Activated naive CD4-positive, alpha-beta T cell treated with anti-CD3 and anti-CD28 coated beads, Interleukin-2, amount 10 ng/mL, durations not matched to agents 7 days and 5 days (primary cell): ENCODE results near the gene TSBP1.
"Not testable (repeated sequence)": the region's sequence is repeated elsewhere in the genome, so short reads cannot be mapped to it uniquely, and the experiment has no call there.

Source experiments
- CTCF ChIA-PET: fragments of 350-600 bp; sonication (Branson Sonifier 250); formaldehyde crosslinking; loops from one replicate; lab custom pipeline; 2021; ENCODE audit warnings: antibody characterized with exemption; lab: Charles Lee
- DNase-seq: peaks from one replicate; pipeline ENCODE4 v3.0.0-alpha.2; 2020
- H3K27ac Mint-ChIP-seq: one replicate; pipeline ENCODE4 v1.8.0; 2021; ENCODE audit warnings: mild to moderate bottlenecking, moderate library complexity, mixed read lengths
- H3K27me3 Mint-ChIP-seq: one replicate; pipeline ENCODE4 v1.8.0; 2021; ENCODE audit warnings: mild to moderate bottlenecking, mixed read lengths
- H3K36me3 Mint-ChIP-seq: one replicate; pipeline ENCODE4 v1.8.0; 2021; ENCODE audit warnings: mixed read lengths
- H3K4me1 Mint-ChIP-seq: one replicate; pipeline ENCODE4 v1.8.0; 2021; ENCODE audit warnings: mixed read lengths
- H3K4me3 Mint-ChIP-seq: one replicate; pipeline ENCODE4 v1.8.0; 2021; ENCODE audit warnings: mild to moderate bottlenecking, moderate library complexity, mixed read lengths
- H3K9me3 Mint-ChIP-seq: one replicate; pipeline ENCODE4 v1.8.0; 2021; ENCODE audit warnings: mixed read lengths

Gene TSBP1

DNA sequence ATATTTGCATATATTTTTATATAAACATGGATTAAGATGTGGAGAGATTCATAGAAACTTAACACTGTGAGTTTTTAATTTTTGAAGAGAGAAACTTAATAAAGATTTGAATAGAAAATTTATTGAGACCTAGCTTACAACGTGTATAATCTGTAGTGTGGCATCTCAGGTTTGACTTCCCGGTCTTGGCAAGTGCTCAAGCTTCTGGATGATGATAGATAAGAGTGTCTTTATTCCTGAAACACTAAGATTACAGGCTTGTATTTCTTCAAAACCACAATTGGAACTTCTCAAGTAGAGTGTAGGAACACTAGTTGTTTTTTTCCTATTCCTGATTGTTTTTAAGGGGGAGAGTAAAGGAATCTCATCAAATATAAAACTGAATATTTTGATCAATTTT is 83.3 kb downstream of the TSBP1 start:
- H3K27me3 Mint-ChIP-seq = peaks cover 39% of the 10 kb centered on the region
- no peaks in the 10 kb centered on the region for H3K4me1 Mint-ChIP-seq
- no peaks in the 10 kb centered on the region for H3K9me3 Mint-ChIP-seq
- DNase-seq = no peak
- no peaks in the 10 kb centered on the region for H3K36me3 Mint-ChIP-seq
- H3K27ac Mint-ChIP-seq = no peak overlapping the region
- CTCF ChIA-PET = no interaction called here
- H3K4me3 Mint-ChIP-seq = no peak overlapping the region

GRCh38 chr6:32273801-32274577 is 97.7 kb downstream of the TSBP1 start:
- H3K36me3 Mint-ChIP-seq, H3K4me3 Mint-ChIP-seq, DNase-seq, H3K27ac Mint-ChIP-seq, H3K9me3 Mint-ChIP-seq, CTCF ChIA-PET: not testable (repeated sequence)
- Mint-ChIP-seq H3K27me3 (peaks cover 19% of the 10 kb centered on the region), H3K4me1 (peaks cover 30% of the 10 kb centered on the region)

DNA sequence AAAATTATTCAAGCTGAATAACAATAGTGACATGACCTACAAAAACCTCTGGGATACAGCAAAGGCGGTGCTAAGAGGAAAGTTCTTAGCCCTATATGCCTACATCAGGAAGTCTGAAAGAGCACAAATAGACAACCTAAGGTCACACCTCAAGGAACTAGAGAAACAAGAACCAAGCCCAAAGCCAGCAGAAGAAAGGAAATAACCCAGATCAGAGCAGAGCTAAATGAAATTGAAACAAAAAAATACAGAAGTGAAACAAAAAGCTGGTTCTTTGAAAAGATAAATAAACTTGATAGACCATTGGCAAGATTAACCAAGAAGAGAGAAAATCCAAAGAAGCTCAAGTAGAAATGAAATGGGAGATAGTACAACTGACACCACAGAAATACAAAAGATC is 100.3 kb downstream of the TSBP1 start:
- Mint-ChIP-seq H3K27me3 (peaks cover 23% of the 10 kb centered on the region), H3K9me3 (peaks cover 2% of the 10 kb centered on the region), H3K36me3 (peaks cover 9% of the 10 kb centered on the region), H3K4me3 (peak overlapping the region; percentile 4), H3K4me1 (peaks cover 30% of the 10 kb centered on the region), H3K27ac (peak overlapping the region; percentile 74)
- no peak for DNase-seq
- CTCF ChIA-PET = interaction anchor here (0.8 kb wide), 1 partner anchor 17 kb away, joined by 10 read pairs; no protein-coding TSS in a partner anchor

DNA sequence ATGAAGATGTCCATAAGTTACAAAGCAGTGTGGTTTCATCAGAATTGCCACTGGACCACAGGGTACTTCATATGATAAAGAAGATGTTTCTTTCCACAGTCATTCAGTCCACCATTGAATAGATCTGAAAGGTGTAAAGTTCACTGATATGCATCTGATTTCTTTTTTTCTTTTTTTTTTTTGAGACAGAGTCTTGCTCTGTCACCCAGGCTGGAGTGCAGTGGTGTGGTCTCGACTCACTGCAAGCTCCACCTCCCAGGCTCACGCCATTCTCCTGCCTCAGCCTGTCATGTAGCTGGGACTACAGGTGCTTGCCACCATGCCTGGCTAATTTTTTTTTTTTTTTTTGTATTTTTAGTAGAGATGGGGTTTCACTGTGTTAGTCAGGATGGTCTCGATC is 103.2 kb downstream of the TSBP1 start:
- peaks cover 27% of the 10 kb centered on the region for H3K4me1 Mint-ChIP-seq
- H3K4me3 Mint-ChIP-seq, H3K9me3 Mint-ChIP-seq, DNase-seq, H3K27ac Mint-ChIP-seq, CTCF ChIA-PET: not testable (repeated sequence)
- peaks cover 23% of the 10 kb centered on the region for H3K27me3 Mint-ChIP-seq
- peaks cover 11% of the 10 kb centered on the region for H3K36me3 Mint-ChIP-seq

- Mint-ChIP-seq H3K27me3 (peaks cover 25% of the 10 kb centered on the region), H3K4me3 (no peak overlapping the region), H3K36me3 (peaks cover 7% of the 10 kb centered on the region), H3K4me1 (peaks cover 15% of the 10 kb centered on the region), H3K9me3 (peaks cover 5% of the 10 kb centered on the region), H3K27ac (no peak overlapping the region)
- CTCF ChIA-PET = no interaction called here
- DNase-seq = no peak
Measured at GRCh38 chr6:32267035-32267434, 104.7 kb downstream of the TSBP1 start.

GRCh38 chr6:32257262-32257661 is 114.4 kb downstream of the TSBP1 start:
- CTCF ChIA-PET, DNase-seq, H3K9me3 Mint-ChIP-seq, H3K4me3 Mint-ChIP-seq, H3K36me3 Mint-ChIP-seq, H3K27ac Mint-ChIP-seq: not testable (repeated sequence)
- H3K4me1 Mint-ChIP-seq = peaks cover 21% of the 10 kb centered on the region
- H3K27me3 Mint-ChIP-seq = peaks cover 31% of the 10 kb centered on the region

- Mint-ChIP-seq H3K27me3 (peaks cover 23% of the 10 kb centered on the region), H3K36me3 (no peaks in the 10 kb centered on the region), H3K9me3 (peaks cover 1% of the 10 kb centered on the region), H3K4me3 (no peak overlapping the region), H3K27ac (no peak overlapping the region), H3K4me1 (peaks cover 26% of the 10 kb centered on the region)
- DNase-seq = peak; percentile 52
- CTCF ChIA-PET = interaction anchor here (0.6 to 3.0 kb wide), 6 partner anchors 10 to 969 kb away, joined by 3 to 20 read pairs (median 4); no protein-coding TSS in a partner anchor
Measured at GRCh38 chr6:32255199-32256153, 116.2 kb downstream of the TSBP1 start.

DNA sequence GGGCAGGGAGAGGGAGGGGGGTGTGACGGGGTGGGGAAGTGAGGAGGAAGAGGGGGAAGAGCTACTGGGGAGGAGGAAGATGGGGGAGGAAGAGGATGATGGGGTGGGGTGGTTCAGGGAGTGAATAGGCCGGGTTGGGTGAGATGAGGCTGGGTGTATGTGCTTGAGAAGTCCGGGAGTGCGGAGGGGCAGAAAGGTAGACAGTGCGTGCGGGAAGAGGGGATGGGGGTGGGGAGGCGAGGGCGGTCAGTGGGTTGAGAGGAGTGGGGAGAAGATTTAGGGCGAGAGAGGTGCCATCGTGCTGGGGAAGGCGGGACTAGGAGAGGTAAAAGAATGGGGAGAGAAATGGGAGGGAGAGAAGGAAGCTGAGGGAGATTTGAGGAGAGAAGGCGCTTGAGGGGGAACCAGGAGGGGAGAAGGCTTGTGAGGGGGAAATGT is 116.9 kb downstream of the TSBP1 start:
- no peak overlapping the region for H3K27ac Mint-ChIP-seq
- no peaks in the 10 kb centered on the region for H3K36me3 Mint-ChIP-seq
- H3K4me3 Mint-ChIP-seq = no peak overlapping the region
- H3K9me3 Mint-ChIP-seq = peaks cover 3% of the 10 kb centered on the region
- no peak for DNase-seq
- peaks cover 23% of the 10 kb centered on the region for H3K27me3 Mint-ChIP-seq
- CTCF ChIA-PET = interaction anchor here (0.6 to 3.0 kb wide), 5 partner anchors 9 to 970 kb away, joined by 3 to 20 read pairs (median 3); no protein-coding TSS in a partner anchor
- peaks cover 26% of the 10 kb centered on the region for H3K4me1 Mint-ChIP-seq

GRCh38 chr6:32252331-32253009 is 119.2 kb downstream of the TSBP1 start:
- Mint-ChIP-seq H3K36me3 (no peaks in the 10 kb centered on the region), H3K9me3 (peaks cover 9% of the 10 kb centered on the region), H3K27me3 (peaks cover 10% of the 10 kb centered on the region), H3K27ac (no peak overlapping the region), H3K4me3 (no peak overlapping the region), H3K4me1 (peaks cover 26% of the 10 kb centered on the region)
- DNase-seq = no peak
- CTCF ChIA-PET = interaction anchor here (0.8 to 1.0 kb wide), 2 partner anchors 57 to 681 kb away, joined by 3 read pairs; no protein-coding TSS in a partner anchor

- Mint-ChIP-seq H3K9me3 (peaks cover 8% of the 10 kb centered on the region), H3K4me3 (no peak overlapping the region), H3K27me3 (peaks cover 9% of the 10 kb centered on the region), H3K36me3 (no peaks in the 10 kb centered on the region), H3K4me1 (peaks cover 21% of the 10 kb centered on the region), H3K27ac (no peak overlapping the region)
- CTCF ChIA-PET = interaction anchor here (0.8 to 1.0 kb wide), 3 partner anchors 159 to 451 kb away, joined by 3 read pairs; no protein-coding TSS in a partner anchor
- DNase-seq = no peak
Measured at GRCh38 chr6:32249262-32249661, 122.4 kb downstream of the TSBP1 start.

GRCh38 chr6:32247401-32247800 is 124.3 kb downstream of the TSBP1 start:
- Mint-ChIP-seq H3K4me3 (no peak overlapping the region), H3K27me3 (peaks cover 22% of the 10 kb centered on the region), H3K27ac (no peak overlapping the region), H3K36me3 (no peaks in the 10 kb centered on the region), H3K4me1 (peaks cover 16% of the 10 kb centered on the region), H3K9me3 (peaks cover 8% of the 10 kb centered on the region)
- DNase-seq = no peak
- CTCF ChIA-PET = no interaction called here

DNA sequence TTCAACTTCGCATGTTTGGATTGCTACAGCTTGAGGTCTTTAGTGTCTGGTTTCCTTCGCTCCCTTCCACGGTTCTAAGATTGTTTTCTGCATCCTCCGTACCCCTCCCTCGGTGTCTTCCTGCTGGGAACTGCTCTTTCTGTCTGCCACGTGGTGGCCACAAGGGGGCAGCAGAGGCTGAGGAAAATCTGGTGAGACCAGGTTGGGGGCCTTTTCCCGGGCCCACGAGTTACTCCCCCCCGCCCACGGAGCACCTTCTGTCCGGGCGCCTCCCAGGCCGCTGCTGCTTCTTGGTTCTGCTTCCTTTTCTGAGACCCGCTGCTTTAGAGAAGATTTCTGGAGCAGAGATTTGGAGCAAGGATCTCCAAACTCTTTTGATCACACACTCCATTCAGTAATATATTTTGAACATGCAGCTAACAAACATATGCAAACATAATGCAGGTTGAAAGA is 126.7 kb downstream of the TSBP1 start:
- peaks cover 8% of the 10 kb centered on the region for H3K9me3 Mint-ChIP-seq

GRCh38 chr6:32244270-32244669 is 127.4 kb downstream of the TSBP1 start:
- Mint-ChIP-seq H3K27me3 (peaks cover 27% of the 10 kb centered on the region), H3K36me3 (no peaks in the 10 kb centered on the region), H3K4me1 (peaks cover 27% of the 10 kb centered on the region), H3K4me3 (no peak overlapping the region), H3K27ac (no peak overlapping the region), H3K9me3 (peaks cover 3% of the 10 kb centered on the region)
- CTCF ChIA-PET = interaction anchor here (0.6 to 2.3 kb wide), 7 partner anchors 157 to 1083 kb away, joined by 3 to 7 read pairs (median 3); partner anchors contain the start of gene BTNL2
- no peak for DNase-seq

More for the DNA sequence above, 126.7 kb downstream of the TSBP1 start:
- Mint-ChIP-seq H3K27ac (no peak overlapping the region), H3K4me3 (peak overlapping the region; percentile 19), H3K4me1 (peaks cover 27% of the 10 kb centered on the region), H3K36me3 (no peaks in the 10 kb centered on the region), H3K27me3 (peaks cover 27% of the 10 kb centered on the region)
- CTCF ChIA-PET = interaction anchor here (0.6 to 2.3 kb wide), 13 partner anchors 10 to 1082 kb away, joined by 3 to 20 read pairs (median 3); partner anchors contain the start of gene BTNL2
- DNase-seq = peak; percentile 81
